Panc1 (cell line): ENCODE data around the gene JPH2. TPM values are rescaled to one million over a fixed set of nuclear protein-coding genes. Genes with fewer than 3 reads are reported as not detected.

ENCODE experiments used
- ATAC-seq: fragments of 200-7000 bp; cut with Tn5 transposase; 2 replicates; pipeline ENCODE4 v1.9.1; 2020; ENCODE audit warnings: mild to moderate bottlenecking, moderate library complexity
- BruUV-seq: library from RNA; stranded (reverse); fragments of 400-500 nt; replicated peaks from 2 replicates; lab custom pipeline; 2021; lab: Mats Ljungman, UMichigan
- CTCF ChIA-PET: fragments of 300-600 bp; sonication (Branson Sonifier 250); formaldehyde crosslinking; loops from one replicate; lab custom pipeline; 2022; ENCODE audit warnings: antibody characterized with exemption; lab: Charles Lee
- POLR2A ChIA-PET: fragments of 300-600 bp; sonication (Branson Sonifier 250); formaldehyde crosslinking; loops from one replicate; lab custom pipeline; 2022; ENCODE audit warnings: antibody characterized with exemption; lab: Charles Lee
- DNase-seq: peaks from one replicate; pipeline ENCODE4 v3.0.0-alpha.2; 2010; ENCODE audit warnings: low read depth, low spot score
- H3K27ac ChIP-seq: 2 replicates; pipeline ENCODE4 v1.5.1; 2011; ENCODE audit warnings: mild to moderate bottlenecking, low read length, inconsistent platforms
- H3K27me3 ChIP-seq: fragments of 200-500 bp; sonication (Bioruptor generic); 2 replicates; pipeline ENCODE4 v1.6.0; 2014; ENCODE audit warnings: low read length, inconsistent platforms; ENCODE audit not compliant: control insufficient read depth, insufficient read depth
- H3K36me3 ChIP-seq: fragments of 200-500 bp; sonication (Bioruptor generic); 2 replicates; pipeline ENCODE4 v1.5.1; 2014; ENCODE audit warnings: inconsistent platforms, mild to moderate bottlenecking, low read length, moderate library complexity; ENCODE audit not compliant: control insufficient read depth, insufficient read depth
- H3K4me1 ChIP-seq: 2 replicates; pipeline ENCODE4 v1.5.1; 2011; ENCODE audit warnings: inconsistent platforms, mild to moderate bottlenecking, low read length, moderate library complexity; ENCODE audit not compliant: control insufficient read depth, insufficient read depth
- H3K4me3 ChIP-seq, 2 experiments: 2 replicates each; pipeline ENCODE4 v1.5.1; 2011 to 2012; ENCODE audit warnings: low read depth in 2 of 2, low read length in 2 of 2, mild to moderate bottlenecking in 2 of 2, inconsistent platforms in 1 of 2, moderate library complexity in 1 of 2
- H3K9me3 ChIP-seq: fragments of 200-500 bp; sonication (Bioruptor generic); 2 replicates; pipeline ENCODE4 v1.5.1; 2014; ENCODE audit warnings: low read depth, mild to moderate bottlenecking, inconsistent platforms, low read length, moderate library complexity; ENCODE audit not compliant: control insufficient read depth, insufficient read depth
- POLR2AphosphoS5 ChIP-seq: IDR thresholded peaks from 2 replicates; pipeline ENCODE4 v1.6.1; 2012; ENCODE audit warnings: mild to moderate bottlenecking, low read depth, low read length, moderate library complexity
- SIN3A ChIP-seq: IDR thresholded peaks from 2 replicates; pipeline ENCODE4 v1.6.1; 2012; ENCODE audit warnings: low read depth, mild to moderate bottlenecking, low read length, moderate library complexity, borderline replicate concordance; ENCODE audit not compliant: insufficient read depth
- TCF7L2 ChIP-seq: IDR thresholded peaks from 2 replicates; pipeline ENCODE4 v1.6.1; 2011; ENCODE audit warnings: mild to moderate bottlenecking, low read depth, low read length, inconsistent platforms
- in situ Hi-C: cut with HindIII; loops from 2 replicates; pipeline ENCODE4 v1.10.0; 2016; ENCODE audit warnings: low sequenced_read_pairs, low pct_unique_long_range_greater_than_20kb
- intact Hi-C: fragments of 100-400 bp; cut with micrococcal nuclease; formaldehyde crosslinking; loops from one replicate; pipeline ENCODE4 v1.10.0; 2022; ENCODE audit not compliant: unreplicated experiment
- total RNA-seq: library from RNA; stranded (reverse); gene quantifications from one replicate; pipeline ENCODE4 v1.2.1, GENCODE V29; 2021; ENCODE audit not compliant: unreplicated experiment
- TF ChIP-seq, protein P1 (sequence below): fragments of 450-650 bp; IDR thresholded peaks from 2 replicates; pipeline ENCODE4 v1.5.1; 2017; ENCODE audit warnings: mild to moderate bottlenecking
- TF ChIP-seq, protein P2 (sequence below), 2 experiments: IDR thresholded peaks; 2 replicates each; pipeline ENCODE4 v1.6.1; 2011 to 2012; ENCODE audit warnings: low read depth in 2 of 2, control low read depth in 1 of 2, low read length in 1 of 2, mild to moderate bottlenecking in 1 of 2, moderate library complexity in 1 of 2; ENCODE audit not compliant: insufficient read depth in 1 of 2

Gene JPH2
- total RNA-seq, 1 experiment from 2014 or later, result 0.49 TPM

DNA sequence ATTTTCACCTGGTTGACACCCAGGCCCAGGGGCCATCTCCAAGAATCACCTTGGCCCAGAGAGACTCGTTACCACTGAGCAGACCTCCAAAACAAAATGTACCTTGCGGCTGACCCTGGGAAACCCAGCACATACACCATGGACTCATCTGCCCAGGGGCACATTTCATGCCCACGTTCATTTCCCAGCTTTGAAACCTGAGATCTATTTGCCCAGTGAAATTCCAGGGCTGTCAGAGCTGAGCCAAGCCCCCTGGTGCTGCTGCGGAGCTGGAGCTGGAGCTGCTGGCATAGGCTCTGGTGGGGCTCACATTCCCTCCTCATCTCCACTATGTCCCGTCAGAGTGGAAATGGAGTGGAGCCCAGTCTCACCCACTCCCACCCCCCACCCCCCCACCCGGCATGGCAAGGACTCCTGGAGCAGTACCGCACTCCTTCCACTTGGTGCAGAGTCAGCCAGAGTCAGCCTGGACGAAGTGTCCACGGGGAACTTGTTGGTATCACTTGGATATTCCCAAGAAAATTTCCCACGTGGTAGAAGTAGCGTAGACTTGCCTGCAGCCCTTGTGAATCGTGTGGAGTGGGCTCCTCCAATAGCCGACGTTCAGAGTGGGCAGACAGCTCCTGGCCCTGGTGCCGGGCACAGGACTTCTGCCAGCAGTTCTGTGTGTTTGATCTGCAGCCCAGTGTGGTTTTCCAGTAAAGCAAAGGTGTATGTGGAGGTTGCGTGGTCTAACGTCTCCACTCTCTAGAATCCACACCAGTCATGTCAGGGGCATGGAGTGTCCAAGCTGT, 41.7 kb upstream of the JPH2 start:
- DNase-seq (no peak), ATAC-seq (no peak)
- Histone ChIP-seq H3K27me3 (no peaks in the 10 kb centered on the region), H3K4me1 (no peaks in the 10 kb centered on the region), H3K27ac (no peak overlapping the region), H3K36me3 (no peaks in the 10 kb centered on the region), H3K4me3 (no peak overlapping the region), H3K9me3 (no peaks in the 10 kb centered on the region)
- in situ Hi-C loops (no loop called here), intact Hi-C loops (no loop called here)
- POLR2A ChIA-PET, result no interaction called here
- CTCF ChIA-PET, result interaction anchor here (0.5 kb wide), 1 partner anchor 234 kb away, joined by 4 read pairs; no protein-coding TSS in a partner anchor
- BruUV-seq, result no TSS peak
- TF ChIP-seq TCF7L2, result no peak
- TF ChIP-seq, protein P1, sequence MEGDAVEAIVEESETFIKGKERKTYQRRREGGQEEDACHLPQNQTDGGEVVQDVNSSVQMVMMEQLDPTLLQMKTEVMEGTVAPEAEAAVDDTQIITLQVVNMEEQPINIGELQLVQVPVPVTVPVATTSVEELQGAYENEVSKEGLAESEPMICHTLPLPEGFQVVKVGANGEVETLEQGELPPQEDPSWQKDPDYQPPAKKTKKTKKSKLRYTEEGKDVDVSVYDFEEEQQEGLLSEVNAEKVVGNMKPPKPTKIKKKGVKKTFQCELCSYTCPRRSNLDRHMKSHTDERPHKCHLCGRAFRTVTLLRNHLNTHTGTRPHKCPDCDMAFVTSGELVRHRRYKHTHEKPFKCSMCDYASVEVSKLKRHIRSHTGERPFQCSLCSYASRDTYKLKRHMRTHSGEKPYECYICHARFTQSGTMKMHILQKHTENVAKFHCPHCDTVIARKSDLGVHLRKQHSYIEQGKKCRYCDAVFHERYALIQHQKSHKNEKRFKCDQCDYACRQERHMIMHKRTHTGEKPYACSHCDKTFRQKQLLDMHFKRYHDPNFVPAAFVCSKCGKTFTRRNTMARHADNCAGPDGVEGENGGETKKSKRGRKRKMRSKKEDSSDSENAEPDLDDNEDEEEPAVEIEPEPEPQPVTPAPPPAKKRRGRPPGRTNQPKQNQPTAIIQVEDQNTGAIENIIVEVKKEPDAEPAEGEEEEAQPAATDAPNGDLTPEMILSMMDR, result no peak
- no peak for TF ChIP-seq POLR2AphosphoS5
- no peak for TF ChIP-seq SIN3A
- TF ChIP-seq, protein P2, sequence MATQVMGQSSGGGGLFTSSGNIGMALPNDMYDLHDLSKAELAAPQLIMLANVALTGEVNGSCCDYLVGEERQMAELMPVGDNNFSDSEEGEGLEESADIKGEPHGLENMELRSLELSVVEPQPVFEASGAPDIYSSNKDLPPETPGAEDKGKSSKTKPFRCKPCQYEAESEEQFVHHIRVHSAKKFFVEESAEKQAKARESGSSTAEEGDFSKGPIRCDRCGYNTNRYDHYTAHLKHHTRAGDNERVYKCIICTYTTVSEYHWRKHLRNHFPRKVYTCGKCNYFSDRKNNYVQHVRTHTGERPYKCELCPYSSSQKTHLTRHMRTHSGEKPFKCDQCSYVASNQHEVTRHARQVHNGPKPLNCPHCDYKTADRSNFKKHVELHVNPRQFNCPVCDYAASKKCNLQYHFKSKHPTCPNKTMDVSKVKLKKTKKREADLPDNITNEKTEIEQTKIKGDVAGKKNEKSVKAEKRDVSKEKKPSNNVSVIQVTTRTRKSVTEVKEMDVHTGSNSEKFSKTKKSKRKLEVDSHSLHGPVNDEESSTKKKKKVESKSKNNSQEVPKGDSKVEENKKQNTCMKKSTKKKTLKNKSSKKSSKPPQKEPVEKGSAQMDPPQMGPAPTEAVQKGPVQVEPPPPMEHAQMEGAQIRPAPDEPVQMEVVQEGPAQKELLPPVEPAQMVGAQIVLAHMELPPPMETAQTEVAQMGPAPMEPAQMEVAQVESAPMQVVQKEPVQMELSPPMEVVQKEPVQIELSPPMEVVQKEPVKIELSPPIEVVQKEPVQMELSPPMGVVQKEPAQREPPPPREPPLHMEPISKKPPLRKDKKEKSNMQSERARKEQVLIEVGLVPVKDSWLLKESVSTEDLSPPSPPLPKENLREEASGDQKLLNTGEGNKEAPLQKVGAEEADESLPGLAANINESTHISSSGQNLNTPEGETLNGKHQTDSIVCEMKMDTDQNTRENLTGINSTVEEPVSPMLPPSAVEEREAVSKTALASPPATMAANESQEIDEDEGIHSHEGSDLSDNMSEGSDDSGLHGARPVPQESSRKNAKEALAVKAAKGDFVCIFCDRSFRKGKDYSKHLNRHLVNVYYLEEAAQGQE (IDR thresholded peaks at IDR 0.05; ENCODE audit: insufficient read depth in 1 of 2, low read depth in 2 of 2, low read length in 1 of 2), result no peak

DNA sequence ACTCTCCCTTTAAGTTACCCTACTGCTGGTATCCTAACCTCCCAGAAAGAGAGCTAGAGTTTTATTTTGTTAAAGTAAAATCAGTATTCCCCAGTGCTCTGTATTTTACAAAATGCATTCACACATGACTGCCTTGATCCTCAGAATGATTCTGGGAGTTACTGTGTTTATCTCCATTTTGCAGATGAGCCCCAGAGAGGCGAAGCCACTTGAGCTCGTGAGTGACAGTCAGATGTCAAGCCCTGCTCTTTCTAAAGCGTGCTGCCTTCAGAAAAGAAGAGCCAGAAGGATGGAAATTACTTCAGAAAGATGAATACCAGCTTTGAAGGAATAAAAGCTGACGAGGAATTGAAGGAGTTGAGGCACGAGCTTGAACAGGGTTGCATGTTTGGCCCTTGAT, 37.6 kb upstream of the JPH2 start:
- ChIA-PET POLR2A (interaction anchor here (0.5 kb wide), 1 partner anchor 159 kb away, joined by 3 read pairs; no protein-coding TSS in a partner anchor), CTCF (interaction anchor here (0.7 to 1.1 kb wide), 2 partner anchors 107 to 476 kb away, joined by 3 read pairs; no protein-coding TSS in a partner anchor)
- H3K4me3 ChIP-seq, result no peak overlapping the region
- no peak for TF ChIP-seq POLR2AphosphoS5
- TF ChIP-seq, protein P1, result no peak
- TF ChIP-seq, protein P2 (IDR thresholded peaks at IDR 0.05; ENCODE audit: insufficient read depth in 1 of 2, low read depth in 2 of 2, low read length in 1 of 2), result no peak
- no peaks in the 10 kb centered on the region for H3K27me3 ChIP-seq
- no peaks in the 10 kb centered on the region for H3K36me3 ChIP-seq
- ATAC-seq, result no peak
- no peak overlapping the region for H3K27ac ChIP-seq
- DNase-seq, result no peak
- intact Hi-C loops, result no loop called here
- no peaks in the 10 kb centered on the region for H3K4me1 ChIP-seq
- no peaks in the 10 kb centered on the region for H3K9me3 ChIP-seq
- no TSS peak for BruUV-seq
- in situ Hi-C loops, result no loop called here
